CD4-positive, alpha-beta T cell treated with Interferon alpha-2 for 1 hour (primary cell): ENCODE measurements around the gene HNMT.
"Not testable (repeated sequence)": the region's sequence is repeated elsewhere in the genome, so short reads cannot be mapped to it uniquely, and the experiment has no call there.

ENCODE experiments used
- DNase-seq, 2 donors: peaks; one replicate each; pipeline ENCODE4 v3.0.0-alpha.2; 2020 to 2022

HNMT gene

GRCh38 chr2:137964066-137964858 lies at the start of gene HNMT:
Gene HNMT (plus strand): TSS chr2:137964473. CDS start chr2:137964492, 19 bp downstream.
- DNase-seq, result no peak

GRCh38 chr2:137921105-137921880 lies 43.0 kb upstream of the HNMT start:
- no peak for DNase-seq

DNA sequence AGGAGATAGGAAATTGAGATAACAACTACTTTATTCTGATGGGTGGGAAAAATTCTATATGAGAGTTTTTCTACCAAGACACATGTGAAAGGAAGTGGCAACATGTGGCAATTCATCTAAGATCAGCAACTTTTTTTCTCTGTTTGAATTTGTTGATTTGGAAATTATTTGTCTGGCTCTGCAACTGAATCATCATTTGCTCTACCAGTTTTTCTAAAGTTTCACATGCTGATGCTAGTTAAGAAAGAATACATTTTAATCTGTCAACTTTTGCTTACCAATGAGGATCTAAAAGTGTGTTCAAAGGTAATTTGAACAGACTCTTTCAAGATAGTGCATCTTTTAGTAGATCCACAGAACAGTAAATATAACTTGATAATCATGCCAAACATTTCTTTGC lies 42.1 kb upstream of the HNMT start:
- not testable (repeated sequence) for DNase-seq

GRCh38 chr2:137924019-137924418 lies 40.3 kb upstream of the HNMT start:
- no peak for DNase-seq

DNA sequence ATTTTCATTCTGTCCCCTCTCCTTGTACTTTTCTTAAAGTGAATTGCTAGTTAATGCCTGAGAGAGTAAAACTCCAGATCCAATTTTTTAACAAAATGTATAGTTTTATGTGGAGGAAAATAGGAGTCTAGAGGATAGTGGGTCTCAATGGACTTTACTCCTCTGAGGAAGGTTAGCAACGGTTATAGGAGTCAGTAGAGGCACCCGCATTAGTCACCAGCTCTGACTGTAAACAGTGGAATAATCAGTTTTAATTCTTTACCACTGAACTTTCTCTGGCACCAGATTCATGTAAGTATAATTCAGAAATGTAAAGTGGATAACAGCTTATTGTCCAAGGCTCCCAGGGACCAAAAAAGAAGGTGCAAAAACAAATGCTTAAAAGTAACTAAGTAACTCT lies 38.7 kb upstream of the HNMT start:
- no peak for DNase-seq

DNA sequence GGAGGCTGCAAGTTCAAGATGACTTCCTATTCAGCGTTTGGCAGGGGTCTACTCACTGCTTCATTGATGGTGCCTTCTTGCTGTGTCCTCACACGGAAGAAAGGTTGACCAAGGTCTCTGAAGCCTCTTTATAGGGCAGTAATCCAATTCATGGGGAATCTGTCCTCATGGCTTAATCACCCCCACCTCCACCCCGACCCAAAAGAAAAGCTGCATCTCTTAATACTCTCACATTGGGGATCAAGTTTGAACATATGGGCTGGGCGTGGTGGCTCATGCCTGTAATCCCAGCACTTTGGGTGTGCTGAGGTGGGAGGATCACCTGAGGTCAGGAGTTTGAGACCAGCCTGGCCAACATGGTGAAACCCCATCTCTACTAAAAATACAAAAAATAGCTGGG lies 36.4 kb upstream of the HNMT start:
- no peak for DNase-seq

GRCh38 chr2:137928547-137929518 lies 35.4 kb upstream of the HNMT start:
- no peak for DNase-seq

- no peak for DNase-seq
Observed at GRCh38 chr2:137929519-137929916, 34.8 kb upstream of the HNMT start.

DNA sequence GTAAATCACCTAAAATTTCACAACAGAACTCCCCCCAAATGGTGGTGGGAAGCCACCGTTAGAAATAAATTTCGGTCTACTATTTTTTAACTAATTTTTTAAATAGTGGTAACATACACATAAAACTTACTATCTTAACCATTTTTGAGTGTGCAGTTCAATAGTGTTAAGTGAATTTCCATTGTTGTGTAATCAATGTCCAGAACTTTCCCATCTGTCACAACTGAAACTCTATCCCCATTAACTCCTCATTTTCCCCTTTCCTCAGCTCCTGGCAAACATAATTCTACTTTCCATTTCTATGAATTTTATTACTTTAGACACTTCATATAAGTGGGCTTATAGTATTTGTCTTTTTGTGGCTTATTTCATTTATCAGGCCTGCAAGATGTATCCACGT lies 34.1 kb upstream of the HNMT start:
- no peak for DNase-seq

DNA sequence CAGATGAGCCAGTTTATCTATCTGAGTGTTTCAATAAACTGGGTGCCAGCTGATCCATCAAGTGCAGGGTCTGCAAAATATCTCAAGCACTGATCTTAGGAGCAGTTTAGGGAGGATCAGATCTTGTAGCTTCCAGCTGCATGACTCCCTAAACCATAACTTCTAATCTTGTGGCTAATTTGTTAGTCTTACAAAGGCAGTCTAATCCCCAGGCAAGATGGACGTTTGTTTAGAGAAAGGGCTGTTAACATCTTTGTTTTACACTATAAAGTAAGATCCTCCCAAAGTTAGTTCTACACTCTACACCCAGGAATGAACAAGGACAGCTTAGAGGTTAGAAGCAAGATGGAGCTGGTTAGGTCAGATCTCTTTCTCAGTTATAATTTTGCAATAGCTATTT lies 28.7 kb upstream of the HNMT start:
- DNase-seq, result no peak

- no peak for DNase-seq
Observed at GRCh38 chr2:137937246-137937645, 27.0 kb upstream of the HNMT start.

DNA sequence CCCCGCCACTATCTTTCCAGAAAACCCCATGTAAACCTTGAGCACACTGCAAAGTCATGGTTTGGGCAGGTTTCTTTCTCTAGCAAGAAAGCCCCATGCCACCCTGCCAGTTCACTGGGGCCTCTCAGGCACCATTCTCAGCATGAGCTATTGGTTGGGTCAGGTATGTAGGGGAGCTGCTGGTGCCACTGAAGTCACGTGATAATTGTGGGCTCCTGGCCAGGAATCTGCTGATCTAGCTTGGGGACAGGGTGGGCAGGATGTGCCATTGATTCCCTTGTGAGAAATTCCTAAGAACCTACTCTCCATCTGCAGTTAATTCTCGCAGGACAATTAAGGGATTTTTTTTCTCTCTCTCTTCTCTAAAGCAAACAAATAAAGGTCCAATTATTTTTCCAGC lies 26.5 kb upstream of the HNMT start:
- DNase-seq, result no peak

DNA sequence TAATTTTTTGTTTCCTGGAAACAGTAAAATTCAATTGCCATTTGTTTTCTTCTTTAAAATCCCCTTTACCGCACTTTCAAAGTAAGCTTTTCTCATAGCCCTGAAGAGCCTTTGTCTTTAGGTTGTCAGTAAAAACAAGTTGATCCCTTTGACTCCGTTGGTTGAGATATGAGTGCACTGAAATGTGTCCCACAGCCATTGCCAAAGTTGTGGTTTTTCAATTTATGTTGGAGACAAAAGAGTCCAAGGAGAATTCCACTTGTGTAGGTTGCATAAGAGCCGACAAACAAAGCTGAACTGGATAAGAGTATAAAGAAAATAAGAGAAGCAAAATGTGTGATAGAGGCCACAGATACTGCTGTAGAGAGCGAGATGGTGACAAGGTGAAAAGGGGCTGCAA lies 26.1 kb upstream of the HNMT start:
- DNase-seq, result no peak

DNA sequence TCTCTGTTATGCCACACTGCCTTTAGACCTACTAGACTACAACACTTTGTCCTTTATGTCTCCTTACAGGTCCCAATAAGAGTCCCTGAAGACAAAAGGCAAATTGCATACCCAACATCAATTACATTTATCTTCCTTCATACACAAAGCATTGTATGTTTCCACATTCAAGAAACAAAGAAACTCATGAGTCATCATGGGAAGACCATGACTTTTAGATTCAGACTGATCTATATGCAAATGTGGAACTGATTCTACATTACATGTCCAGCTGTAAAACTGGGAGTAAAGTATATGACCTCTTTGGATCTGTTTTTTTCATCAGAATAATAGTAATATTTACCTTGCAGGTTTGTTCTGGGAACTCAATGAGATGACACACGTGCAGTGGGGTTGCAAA lies 25.2 kb upstream of the HNMT start:
- no peak for DNase-seq

- no peak for DNase-seq
Observed at GRCh38 chr2:137940154-137940553, 24.1 kb upstream of the HNMT start.

DNA sequence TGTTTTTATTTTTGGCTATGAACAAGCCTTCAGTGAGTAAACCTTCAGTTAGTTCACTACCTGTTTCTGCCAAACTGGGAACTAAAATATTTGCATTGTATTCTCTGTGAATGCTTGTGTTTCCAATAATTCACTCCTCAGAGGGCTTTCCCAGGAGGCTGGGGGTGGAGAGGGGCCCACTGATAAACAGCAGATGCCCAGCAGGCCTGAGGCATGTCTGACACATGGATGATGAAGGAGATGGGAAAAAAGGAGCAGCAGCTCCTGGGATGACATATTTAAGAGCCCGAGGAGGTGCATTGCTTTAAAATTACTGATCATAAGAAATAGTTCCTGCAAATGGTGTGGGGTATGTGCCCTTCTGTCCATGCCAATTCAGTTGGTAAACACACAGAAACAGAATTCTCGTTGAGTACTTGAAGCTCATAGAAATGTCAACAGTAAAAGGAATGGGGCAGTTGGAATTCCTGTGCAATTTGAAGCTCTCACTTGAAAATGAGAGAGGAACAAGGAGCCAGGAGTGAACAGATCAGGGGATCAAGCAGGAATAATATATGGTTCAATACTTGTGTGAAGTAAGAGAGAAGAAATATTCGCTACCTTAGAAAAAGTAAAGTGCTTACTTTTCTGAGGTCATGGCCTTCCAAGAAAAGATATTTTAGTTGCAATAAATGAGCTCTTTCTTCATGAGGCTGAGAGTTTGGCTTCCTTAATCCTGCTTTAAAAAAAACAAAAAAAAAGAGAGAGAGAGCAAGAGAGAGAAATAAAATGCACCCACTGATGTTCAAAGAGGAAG lies 22.0 kb upstream of the HNMT start:
- no peak for DNase-seq

DNA sequence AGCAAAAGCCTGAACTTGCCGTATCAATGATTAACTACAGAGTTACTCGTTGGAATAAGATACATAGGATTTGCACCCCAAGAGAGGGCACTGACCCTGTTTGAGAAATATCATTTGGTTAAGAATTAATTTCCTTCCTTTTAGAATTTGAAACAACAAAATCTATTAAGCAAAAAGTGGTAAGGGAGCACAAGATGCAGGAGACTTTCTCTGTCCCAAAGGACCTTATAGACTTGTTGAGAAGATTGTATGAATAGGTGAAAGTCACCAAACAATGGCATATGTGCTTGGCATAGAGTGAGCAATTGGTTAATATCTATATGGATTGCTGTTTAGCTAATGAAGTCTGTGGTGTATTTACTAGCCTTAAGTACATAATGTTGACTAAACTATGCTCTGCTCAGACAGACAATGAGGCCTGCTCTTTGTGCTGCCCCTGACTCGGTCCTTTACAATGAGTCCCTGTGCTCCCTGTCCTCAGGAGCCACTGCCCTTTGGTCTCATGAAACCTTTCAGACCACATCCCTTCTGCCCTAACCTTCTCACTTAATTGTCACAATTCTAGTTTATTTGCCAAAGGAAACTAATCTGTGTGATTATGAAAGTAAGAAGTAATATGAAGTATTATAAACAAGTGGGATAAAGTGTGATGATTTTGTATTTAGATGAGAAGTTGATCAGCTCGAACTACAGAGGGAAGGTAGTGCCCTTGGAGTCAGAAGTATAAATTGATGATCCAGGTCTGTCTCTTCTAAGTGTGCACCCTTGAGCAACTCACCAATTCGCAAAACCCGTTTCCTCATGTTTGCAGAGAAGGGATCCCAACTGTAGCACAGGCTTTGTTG lies 21.2 kb upstream of the HNMT start:
- DNase-seq, result no peak

- DNase-seq, result no peak
Observed at GRCh38 chr2:137943678-137944347, 20.5 kb upstream of the HNMT start.

GRCh38 chr2:137944714-137945113 lies 19.6 kb upstream of the HNMT start:
- no peak for DNase-seq

GRCh38 chr2:137945229-137945628 lies 19.0 kb upstream of the HNMT start:
- no peak for DNase-seq

GRCh38 chr2:137946227-137946626 lies 18.0 kb upstream of the HNMT start:
- DNase-seq, result no peak
